SK-N-SH treated with all-trans-retinoic acid at 6 μM for 48 hours (cell line): Measurements from ENCODE around the gene OR51D1.

Source experiments
- ATAC-seq: fragments of 200-7000 bp; cut with Tn5 transposase; 3 replicates; pipeline ENCODE4 v1.9.1; 2020; ENCODE audit warnings: mild to moderate bottlenecking, moderate library complexity
- ARNTL ChIP-seq: fragments of 450-650 bp; formaldehyde crosslinking; IDR thresholded peaks from 2 replicates; pipeline ENCODE4 v1.5.0; 2020; ENCODE audit warnings: low read depth, mild to moderate bottlenecking, moderate library complexity, borderline replicate concordance
- BACH2 ChIP-seq: fragments of 250-450 bp; sonication (Bioruptor Pico); IDR thresholded peaks from 2 replicates; pipeline ENCODE4 v1.9.0; 2021; ENCODE audit warnings: mild to moderate bottlenecking, borderline replicate concordance
- CSDC2 ChIP-seq: fragments of 250-450 bp; sonication (Bioruptor Pico); IDR thresholded peaks from 2 replicates; pipeline ENCODE4 v1.5.0; 2020; ENCODE audit warnings: mild to moderate bottlenecking, moderate library complexity
- OSR1 ChIP-seq: fragments of 250-450 bp; sonication (Bioruptor Pico); IDR thresholded peaks from 2 replicates; pipeline ENCODE4 v1.8.0; 2022; ENCODE audit warnings: moderate library complexity, mild to moderate bottlenecking, inconsistent platforms
- PPARA ChIP-seq: fragments of 250-450 bp; sonication (Bioruptor Pico); IDR thresholded peaks from 2 replicates; pipeline ENCODE4 v1.5.0; 2020; ENCODE audit warnings: mild to moderate bottlenecking, borderline replicate concordance
- RARB ChIP-seq: fragments of 250-450 bp; sonication (Bioruptor Pico); IDR thresholded peaks from 2 replicates; pipeline ENCODE4 v1.8.0; 2021; ENCODE audit warnings: mild to moderate bottlenecking, moderate library complexity
- SNAI2 ChIP-seq: fragments of 250-450 bp; sonication (Bioruptor Pico); IDR thresholded peaks from 2 replicates; pipeline ENCODE4 v1.5.0; 2020; ENCODE audit warnings: mild to moderate bottlenecking, moderate library complexity
- TCF4 ChIP-seq: fragments of 250-450 bp; sonication (Bioruptor Pico); IDR thresholded peaks from 2 replicates; pipeline ENCODE4 v1.8.0; 2021; ENCODE audit warnings: mild to moderate bottlenecking, moderate library complexity, borderline replicate concordance
- TOX ChIP-seq: fragments of 250-450 bp; sonication (Bioruptor Pico); IDR thresholded peaks from 2 replicates; pipeline ENCODE4 v1.8.0; 2021; ENCODE audit warnings: mild to moderate bottlenecking, moderate library complexity, borderline replicate concordance
- ZC3H10 ChIP-seq: fragments of 250-450 bp; sonication (Bioruptor Pico); IDR thresholded peaks from 2 replicates; pipeline ENCODE4 v1.5.1; 2021; ENCODE audit warnings: mild to moderate bottlenecking, moderate library complexity
- ZFP3 ChIP-seq: fragments of 250-450 bp; sonication (Bioruptor Pico); IDR thresholded peaks from 2 replicates; pipeline ENCODE4 v1.5.0; 2020; ENCODE audit warnings: mild to moderate bottlenecking, moderate library complexity
- ZFP30 ChIP-seq: fragments of 450-650 bp; formaldehyde crosslinking; IDR thresholded peaks from 2 replicates; pipeline ENCODE4 v1.5.0; 2022; ENCODE audit warnings: mild to moderate bottlenecking, moderate library complexity
- ZNF565 ChIP-seq: fragments of 450-650 bp; formaldehyde crosslinking; conservative IDR thresholded peaks from 2 replicates; pipeline ENCODE4 v1.5.0; 2020; ENCODE audit warnings: low read depth, mild to moderate bottlenecking, moderate library complexity
- ZNF70 ChIP-seq: fragments of 450-650 bp; formaldehyde crosslinking; IDR thresholded peaks from 2 replicates; pipeline ENCODE4 v1.5.0; 2020; ENCODE audit warnings: mild to moderate bottlenecking, moderate library complexity
- ZNF8 ChIP-seq: fragments of 450-650 bp; formaldehyde crosslinking; IDR thresholded peaks from 2 replicates; pipeline ENCODE4 v1.5.0; 2020; ENCODE audit warnings: mild to moderate bottlenecking, moderate library complexity
- TF ChIP-seq, protein P1 (sequence below): fragments of 250-450 bp; sonication (Bioruptor Pico); IDR thresholded peaks from 2 replicates; pipeline ENCODE4 v1.5.0; 2020; ENCODE audit warnings: mild to moderate bottlenecking, moderate library complexity
- TF ChIP-seq, protein P2 (sequence below): fragments of 250-450 bp; sonication (Bioruptor Pico); IDR thresholded peaks from 2 replicates; pipeline ENCODE4 v1.8.0; 2021; ENCODE audit warnings: low read depth, mild to moderate bottlenecking, moderate library complexity, borderline replicate concordance
- TF ChIP-seq, protein P3 (sequence below): fragments of 250-450 bp; sonication (Bioruptor Pico); IDR thresholded peaks from 2 replicates; pipeline ENCODE4 v1.8.0; 2020; ENCODE audit warnings: mild to moderate bottlenecking, moderate library complexity, borderline replicate concordance
- TF ChIP-seq, protein P4 (sequence below): fragments of 250-450 bp; sonication (Bioruptor Pico); IDR thresholded peaks from 2 replicates; pipeline ENCODE4 v1.5.1; 2021; ENCODE audit warnings: mild to moderate bottlenecking, moderate library complexity
- TF ChIP-seq, protein P5 (sequence below): fragments of 250-450 bp; sonication (Bioruptor Pico); IDR thresholded peaks from 2 replicates; pipeline ENCODE4 v1.5.1; 2020; ENCODE audit warnings: low read depth, mild to moderate bottlenecking, moderate library complexity

OR51D1 gene

DNA sequence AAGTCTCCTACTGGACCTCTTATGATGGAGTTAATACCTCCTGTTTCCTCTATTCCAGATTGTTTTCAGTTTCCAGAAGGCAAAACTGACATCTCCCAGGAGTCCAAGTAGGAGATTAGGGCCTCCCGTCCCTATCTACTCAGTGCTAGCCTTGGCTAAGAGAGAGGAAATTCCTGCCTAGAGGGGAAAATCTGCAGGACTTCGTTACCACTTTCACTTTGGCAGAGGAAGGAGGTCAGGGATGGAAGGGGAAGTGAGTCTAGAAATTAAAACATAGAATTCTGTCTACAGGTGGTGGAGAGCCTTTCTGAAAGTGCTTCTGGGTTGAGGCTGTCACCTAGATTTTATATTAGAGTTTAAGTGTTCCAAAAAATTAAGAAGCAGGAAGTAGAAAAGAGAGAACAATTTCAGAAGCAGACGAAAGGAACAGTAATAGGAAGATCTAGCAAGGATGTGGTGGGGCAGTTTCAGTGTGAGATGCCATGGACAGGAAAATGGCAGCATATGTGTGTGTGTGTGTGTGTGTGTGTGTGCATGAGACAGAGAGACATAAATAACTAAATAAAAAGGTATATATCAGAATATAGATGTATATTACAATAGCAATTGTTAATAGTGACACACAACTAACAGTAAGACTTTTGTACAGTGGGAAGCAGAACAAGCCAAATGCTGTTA, 26.9 kb upstream of the OR51D1 start:
- ATAC-seq, result no peak
- TF ChIP-seq OSR1 (CRISPR knock-in tag), result no peak
- no peak for TF ChIP-seq RARB (CRISPR knock-in tag)
- no peak for TF ChIP-seq ZNF565
- TF ChIP-seq, protein P1, sequence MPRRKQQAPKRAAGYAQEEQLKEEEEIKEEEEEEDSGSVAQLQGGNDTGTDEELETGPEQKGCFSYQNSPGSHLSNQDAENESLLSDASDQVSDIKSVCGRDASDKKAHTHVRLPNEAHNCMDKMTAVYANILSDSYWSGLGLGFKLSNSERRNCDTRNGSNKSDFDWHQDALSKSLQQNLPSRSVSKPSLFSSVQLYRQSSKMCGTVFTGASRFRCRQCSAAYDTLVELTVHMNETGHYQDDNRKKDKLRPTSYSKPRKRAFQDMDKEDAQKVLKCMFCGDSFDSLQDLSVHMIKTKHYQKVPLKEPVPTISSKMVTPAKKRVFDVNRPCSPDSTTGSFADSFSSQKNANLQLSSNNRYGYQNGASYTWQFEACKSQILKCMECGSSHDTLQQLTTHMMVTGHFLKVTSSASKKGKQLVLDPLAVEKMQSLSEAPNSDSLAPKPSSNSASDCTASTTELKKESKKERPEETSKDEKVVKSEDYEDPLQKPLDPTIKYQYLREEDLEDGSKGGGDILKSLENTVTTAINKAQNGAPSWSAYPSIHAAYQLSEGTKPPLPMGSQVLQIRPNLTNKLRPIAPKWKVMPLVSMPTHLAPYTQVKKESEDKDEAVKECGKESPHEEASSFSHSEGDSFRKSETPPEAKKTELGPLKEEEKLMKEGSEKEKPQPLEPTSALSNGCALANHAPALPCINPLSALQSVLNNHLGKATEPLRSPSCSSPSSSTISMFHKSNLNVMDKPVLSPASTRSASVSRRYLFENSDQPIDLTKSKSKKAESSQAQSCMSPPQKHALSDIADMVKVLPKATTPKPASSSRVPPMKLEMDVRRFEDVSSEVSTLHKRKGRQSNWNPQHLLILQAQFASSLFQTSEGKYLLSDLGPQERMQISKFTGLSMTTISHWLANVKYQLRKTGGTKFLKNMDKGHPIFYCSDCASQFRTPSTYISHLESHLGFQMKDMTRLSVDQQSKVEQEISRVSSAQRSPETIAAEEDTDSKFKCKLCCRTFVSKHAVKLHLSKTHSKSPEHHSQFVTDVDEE, result no peak
- TF ChIP-seq ARNTL (CRISPR knock-in tag), result no peak
- TF ChIP-seq TCF4 (CRISPR knock-in tag), result no peak
- TF ChIP-seq, protein P2, sequence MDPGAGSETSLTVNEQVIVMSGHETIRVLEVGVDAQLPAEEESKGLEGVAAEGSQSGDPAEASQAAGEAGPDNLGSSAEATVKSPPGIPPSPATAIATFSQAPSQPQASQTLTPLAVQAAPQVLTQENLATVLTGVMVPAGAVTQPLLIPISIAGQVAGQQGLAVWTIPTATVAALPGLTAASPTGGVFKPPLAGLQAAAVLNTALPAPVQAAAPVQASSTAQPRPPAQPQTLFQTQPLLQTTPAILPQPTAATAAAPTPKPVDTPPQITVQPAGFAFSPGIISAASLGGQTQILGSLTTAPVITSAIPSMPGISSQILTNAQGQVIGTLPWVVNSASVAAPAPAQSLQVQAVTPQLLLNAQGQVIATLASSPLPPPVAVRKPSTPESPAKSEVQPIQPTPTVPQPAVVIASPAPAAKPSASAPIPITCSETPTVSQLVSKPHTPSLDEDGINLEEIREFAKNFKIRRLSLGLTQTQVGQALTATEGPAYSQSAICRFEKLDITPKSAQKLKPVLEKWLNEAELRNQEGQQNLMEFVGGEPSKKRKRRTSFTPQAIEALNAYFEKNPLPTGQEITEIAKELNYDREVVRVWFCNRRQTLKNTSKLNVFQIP (CRISPR knock-in tag), result no peak
- TF ChIP-seq, protein P3, sequence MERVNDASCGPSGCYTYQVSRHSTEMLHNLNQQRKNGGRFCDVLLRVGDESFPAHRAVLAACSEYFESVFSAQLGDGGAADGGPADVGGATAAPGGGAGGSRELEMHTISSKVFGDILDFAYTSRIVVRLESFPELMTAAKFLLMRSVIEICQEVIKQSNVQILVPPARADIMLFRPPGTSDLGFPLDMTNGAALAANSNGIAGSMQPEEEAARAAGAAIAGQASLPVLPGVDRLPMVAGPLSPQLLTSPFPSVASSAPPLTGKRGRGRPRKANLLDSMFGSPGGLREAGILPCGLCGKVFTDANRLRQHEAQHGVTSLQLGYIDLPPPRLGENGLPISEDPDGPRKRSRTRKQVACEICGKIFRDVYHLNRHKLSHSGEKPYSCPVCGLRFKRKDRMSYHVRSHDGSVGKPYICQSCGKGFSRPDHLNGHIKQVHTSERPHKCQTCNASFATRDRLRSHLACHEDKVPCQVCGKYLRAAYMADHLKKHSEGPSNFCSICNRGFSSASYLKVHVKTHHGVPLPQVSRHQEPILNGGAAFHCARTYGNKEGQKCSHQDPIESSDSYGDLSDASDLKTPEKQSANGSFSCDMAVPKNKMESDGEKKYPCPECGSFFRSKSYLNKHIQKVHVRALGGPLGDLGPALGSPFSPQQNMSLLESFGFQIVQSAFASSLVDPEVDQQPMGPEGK (CRISPR knock-in tag), result no peak
- TF ChIP-seq SNAI2 (CRISPR knock-in tag), result no peak
- TF ChIP-seq BACH2 (CRISPR knock-in tag), result no peak
- TF ChIP-seq ZFP30, result no peak
- no peak for TF ChIP-seq CSDC2 (CRISPR knock-in tag)
- no peak for TF ChIP-seq ZFP3 (CRISPR knock-in tag)
- TF ChIP-seq ZNF70 (CRISPR knock-in tag), result no peak
- TF ChIP-seq, protein P4, sequence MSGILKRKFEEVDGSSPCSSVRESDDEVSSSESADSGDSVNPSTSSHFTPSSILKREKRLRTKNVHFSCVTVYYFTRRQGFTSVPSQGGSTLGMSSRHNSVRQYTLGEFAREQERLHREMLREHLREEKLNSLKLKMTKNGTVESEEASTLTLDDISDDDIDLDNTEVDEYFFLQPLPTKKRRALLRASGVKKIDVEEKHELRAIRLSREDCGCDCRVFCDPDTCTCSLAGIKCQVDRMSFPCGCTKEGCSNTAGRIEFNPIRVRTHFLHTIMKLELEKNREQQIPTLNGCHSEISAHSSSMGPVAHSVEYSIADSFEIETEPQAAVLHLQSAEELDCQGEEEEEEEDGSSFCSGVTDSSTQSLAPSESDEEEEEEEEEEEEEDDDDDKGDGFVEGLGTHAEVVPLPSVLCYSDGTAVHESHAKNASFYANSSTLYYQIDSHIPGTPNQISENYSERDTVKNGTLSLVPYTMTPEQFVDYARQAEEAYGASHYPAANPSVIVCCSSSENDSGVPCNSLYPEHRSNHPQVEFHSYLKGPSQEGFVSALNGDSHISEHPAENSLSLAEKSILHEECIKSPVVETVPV (CRISPR knock-in tag), result no peak
- TF ChIP-seq PPARA (CRISPR knock-in tag), result no peak
- no peak for TF ChIP-seq ZNF8 (CRISPR knock-in tag)
- no peak for TF ChIP-seq TOX (CRISPR knock-in tag)
- TF ChIP-seq ZC3H10 (CRISPR knock-in tag), result no peak
- TF ChIP-seq, protein P5, sequence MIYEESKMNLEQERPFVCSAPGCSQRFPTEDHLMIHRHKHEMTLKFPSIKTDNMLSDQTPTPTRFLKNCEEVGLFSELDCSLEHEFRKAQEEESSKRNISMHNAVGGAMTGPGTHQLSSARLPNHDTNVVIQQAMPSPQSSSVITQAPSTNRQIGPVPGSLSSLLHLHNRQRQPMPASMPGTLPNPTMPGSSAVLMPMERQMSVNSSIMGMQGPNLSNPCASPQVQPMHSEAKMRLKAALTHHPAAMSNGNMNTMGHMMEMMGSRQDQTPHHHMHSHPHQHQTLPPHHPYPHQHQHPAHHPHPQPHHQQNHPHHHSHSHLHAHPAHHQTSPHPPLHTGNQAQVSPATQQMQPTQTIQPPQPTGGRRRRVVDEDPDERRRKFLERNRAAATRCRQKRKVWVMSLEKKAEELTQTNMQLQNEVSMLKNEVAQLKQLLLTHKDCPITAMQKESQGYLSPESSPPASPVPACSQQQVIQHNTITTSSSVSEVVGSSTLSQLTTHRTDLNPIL (CRISPR knock-in tag), result no peak

DNA sequence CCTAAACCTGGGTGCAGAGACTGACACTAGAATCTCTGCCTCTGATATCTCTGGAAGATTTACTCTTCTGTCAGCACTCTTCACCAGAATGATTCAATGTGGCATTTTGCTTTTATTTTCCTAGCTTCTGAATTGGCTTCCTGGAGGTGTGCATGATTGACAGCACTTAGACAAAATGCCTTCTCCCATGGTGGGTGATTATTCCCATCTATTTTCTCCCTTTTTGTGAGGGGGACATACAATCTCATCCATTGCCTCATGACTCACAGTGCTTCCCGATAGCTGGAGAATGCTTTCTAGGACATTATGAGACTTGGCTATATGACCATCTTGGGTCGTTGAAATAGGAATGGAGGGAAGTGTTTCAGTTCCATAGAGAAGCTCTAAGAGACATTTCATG, 25.3 kb upstream of the OR51D1 start:
- ATAC-seq, result no peak
- no peak for TF ChIP-seq ZNF8 (CRISPR knock-in tag)
- no peak for TF ChIP-seq OSR1 (CRISPR knock-in tag)
- TF ChIP-seq BACH2 (CRISPR knock-in tag), result no peak
- TF ChIP-seq, protein P2 (CRISPR knock-in tag), result no peak
- TF ChIP-seq ZNF565, result no peak
- no peak for TF ChIP-seq TOX (CRISPR knock-in tag)
- TF ChIP-seq, protein P3 (CRISPR knock-in tag), result no peak
- TF ChIP-seq, all 23 proteins: peak for 0
